ENCODE data around the gene LCN15. TPM values are rescaled to one million over a fixed set of nuclear protein-coding genes. Genes with fewer than 3 reads are reported as not detected.
"Not testable (repeated sequence)": the region's sequence is repeated elsewhere in the genome, so short reads cannot be mapped to it uniquely, and the experiment has no call there.

Gene LCN15
- total and polyA plus RNA-seq, 9 donors: not detected

DNA sequence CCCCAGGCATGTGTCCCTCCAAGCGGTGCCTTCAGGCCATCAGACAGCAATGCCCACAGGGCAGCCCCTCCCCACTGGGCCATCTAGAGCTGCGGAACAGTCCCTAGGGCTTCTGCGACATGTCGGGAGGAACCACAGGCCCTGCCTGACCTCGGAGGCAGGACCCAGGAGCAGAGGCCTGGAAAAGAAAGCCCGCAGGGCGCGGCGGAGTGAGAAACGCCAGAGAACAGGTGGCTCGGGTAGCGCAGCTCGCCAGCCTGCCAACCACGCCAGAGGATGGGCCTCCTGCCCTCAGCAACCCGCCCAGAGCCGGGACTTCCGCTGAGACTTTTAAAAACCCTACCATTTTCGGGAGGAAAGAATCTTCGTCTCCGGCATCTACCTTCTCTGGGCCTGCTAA, 7.0 kb downstream of the LCN15 start:
- 83 to 92% (median 83%) methylated on average over 19 to 20 of the region's 20 CpGs for whole genome bisulfite sequencing, 3 donors
- H3K27ac ChIP-seq: no peak overlapping the region
- intact Hi-C loops (cut with DNase I): no loop called here
- TF ChIP-seq POLR2A (IDR thresholded peaks at IDR 0.05) (no peak), EP300 (IDR thresholded peaks at IDR 0.05) (no peak)
- TF ChIP-seq, protein P1, sequence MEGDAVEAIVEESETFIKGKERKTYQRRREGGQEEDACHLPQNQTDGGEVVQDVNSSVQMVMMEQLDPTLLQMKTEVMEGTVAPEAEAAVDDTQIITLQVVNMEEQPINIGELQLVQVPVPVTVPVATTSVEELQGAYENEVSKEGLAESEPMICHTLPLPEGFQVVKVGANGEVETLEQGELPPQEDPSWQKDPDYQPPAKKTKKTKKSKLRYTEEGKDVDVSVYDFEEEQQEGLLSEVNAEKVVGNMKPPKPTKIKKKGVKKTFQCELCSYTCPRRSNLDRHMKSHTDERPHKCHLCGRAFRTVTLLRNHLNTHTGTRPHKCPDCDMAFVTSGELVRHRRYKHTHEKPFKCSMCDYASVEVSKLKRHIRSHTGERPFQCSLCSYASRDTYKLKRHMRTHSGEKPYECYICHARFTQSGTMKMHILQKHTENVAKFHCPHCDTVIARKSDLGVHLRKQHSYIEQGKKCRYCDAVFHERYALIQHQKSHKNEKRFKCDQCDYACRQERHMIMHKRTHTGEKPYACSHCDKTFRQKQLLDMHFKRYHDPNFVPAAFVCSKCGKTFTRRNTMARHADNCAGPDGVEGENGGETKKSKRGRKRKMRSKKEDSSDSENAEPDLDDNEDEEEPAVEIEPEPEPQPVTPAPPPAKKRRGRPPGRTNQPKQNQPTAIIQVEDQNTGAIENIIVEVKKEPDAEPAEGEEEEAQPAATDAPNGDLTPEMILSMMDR (IDR thresholded peaks at IDR 0.05): no peak
- H3K4me1 ChIP-seq (ENCODE audit: insufficient read depth): no peaks in the 10 kb centered on the region
- H3K36me3 ChIP-seq: no peaks in the 10 kb centered on the region
- no peaks in the 10 kb centered on the region for H3K27me3 ChIP-seq
- no peak overlapping the region for H3K4me3 ChIP-seq
- DNase-seq: no peak
- H3K9me3 ChIP-seq: no peaks in the 10 kb centered on the region

DNA sequence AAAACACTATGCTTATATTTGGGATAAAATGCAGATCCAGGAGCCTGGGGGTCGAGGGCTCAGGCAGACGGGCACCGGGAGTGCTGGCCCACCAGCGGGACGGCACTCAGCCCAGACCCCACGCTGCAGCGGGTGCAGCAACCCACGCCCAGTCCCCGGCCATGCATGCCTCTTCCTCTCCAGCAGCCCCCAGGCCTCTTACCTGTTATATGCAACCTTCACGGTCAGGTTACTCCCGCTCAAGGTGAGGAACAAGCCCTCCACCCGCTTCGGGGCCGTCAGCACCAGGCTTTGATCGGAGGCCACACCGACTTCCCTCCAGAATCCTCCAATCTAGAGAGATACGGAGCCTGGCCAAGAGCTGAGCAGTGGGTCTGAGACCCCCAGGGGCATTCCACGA, 7.5 kb downstream of the LCN15 start:
- WGBS, 3 donors: 90 to 91% (median 90%) methylated on average over 18 of the region's 18 CpGs
- intact Hi-C loops (cut with DNase I): no loop called here
- H3K27me3 ChIP-seq: no peaks in the 10 kb centered on the region
- no peaks in the 10 kb centered on the region for H3K9me3 ChIP-seq
- H3K36me3 ChIP-seq: no peaks in the 10 kb centered on the region
- no peak for TF ChIP-seq POLR2A (IDR thresholded peaks at IDR 0.05)
- TF ChIP-seq EP300 (IDR thresholded peaks at IDR 0.05): no peak
- TF ChIP-seq, protein P1 (IDR thresholded peaks at IDR 0.05): no peak
- no peak overlapping the region for H3K27ac ChIP-seq
- H3K4me1 ChIP-seq (ENCODE audit: insufficient read depth): no peaks in the 10 kb centered on the region
- H3K4me3 ChIP-seq: no peak overlapping the region
- no peak for DNase-seq

DNA sequence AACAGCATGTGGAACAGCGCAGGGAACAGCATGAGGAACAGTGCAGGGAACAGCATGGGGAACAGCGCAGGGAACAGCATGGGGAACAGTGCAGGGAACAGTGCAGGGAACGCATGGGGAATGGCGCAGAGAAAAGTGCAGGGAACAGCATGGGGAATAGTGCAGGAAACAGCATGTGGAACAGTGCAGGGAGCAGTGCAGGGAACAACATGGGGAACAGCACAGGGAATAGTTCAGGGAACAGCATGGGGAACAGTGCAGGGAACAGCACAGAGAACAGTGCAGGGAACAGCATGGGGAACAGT, 8.2 kb downstream of the LCN15 start:
- no peak for DNase-seq
- no peak overlapping the region for H3K4me3 ChIP-seq
- WGBS, 3 donors: 85 to 98% (median 88%) methylated on average over 4 of the region's 4 CpGs
- no peak overlapping the region for H3K27ac ChIP-seq
- H3K4me1 ChIP-seq (ENCODE audit: insufficient read depth): no peaks in the 10 kb centered on the region
- H3K36me3 ChIP-seq: no peaks in the 10 kb centered on the region
- no peaks in the 10 kb centered on the region for H3K9me3 ChIP-seq
- intact Hi-C loops (cut with DNase I): no loop called here
- no peaks in the 10 kb centered on the region for H3K27me3 ChIP-seq
- no peak for TF ChIP-seq EP300 (IDR thresholded peaks at IDR 0.05)
- TF ChIP-seq, protein P1 (IDR thresholded peaks at IDR 0.05): no peak
- no peak for TF ChIP-seq POLR2A (IDR thresholded peaks at IDR 0.05)

DNA sequence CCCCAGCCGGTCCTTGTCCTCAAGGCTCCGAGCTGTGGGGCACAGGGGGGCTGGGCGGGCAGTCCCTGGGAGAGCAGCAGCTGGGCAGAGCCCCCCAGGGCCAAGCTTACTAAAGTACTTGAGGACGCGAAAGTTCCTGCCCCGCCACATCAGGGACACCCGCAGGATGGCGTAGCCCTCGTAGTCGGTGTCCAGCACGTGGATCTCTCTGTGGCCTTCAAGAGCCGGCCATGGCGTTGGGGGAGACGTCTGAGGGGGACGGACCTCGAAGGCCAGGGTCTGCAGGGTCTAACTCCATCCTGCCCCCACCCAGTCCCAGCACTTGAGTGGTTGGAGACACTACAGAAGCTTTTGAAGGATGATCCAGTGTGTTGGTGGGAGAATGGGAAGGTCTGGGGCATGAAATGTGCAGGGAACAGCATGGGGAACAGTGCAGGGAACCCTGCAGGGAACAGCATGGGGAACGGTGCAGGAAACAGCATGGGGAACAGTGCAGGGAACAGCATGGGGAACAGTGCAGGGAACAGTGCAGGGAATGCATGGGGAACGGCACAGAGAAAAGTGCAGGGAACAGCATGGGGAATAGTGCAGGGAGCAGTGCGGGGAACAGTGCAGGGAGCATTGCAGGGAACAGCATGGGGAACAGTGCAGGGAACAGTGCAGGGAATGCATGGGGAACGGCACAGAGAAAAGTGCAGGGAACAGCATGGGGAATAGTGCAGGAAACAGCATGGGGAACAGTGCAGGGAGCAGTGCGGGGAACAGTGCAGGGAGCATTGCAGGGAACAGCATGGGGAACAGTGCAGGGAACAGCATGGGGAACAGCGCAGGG, 8.8 kb downstream of the LCN15 start:
- intact Hi-C loops (cut with DNase I); H3K27me3 ChIP-seq; H3K36me3 ChIP-seq; H3K4me1 ChIP-seq (ENCODE audit: insufficient read depth); H3K9me3 ChIP-seq; H3K27ac ChIP-seq; DNase-seq; H3K4me3 ChIP-seq: not testable (repeated sequence)
- WGBS, 3 donors: 80 to 81% (median 81%) methylated on average over 22 of the region's 22 CpGs

DNA sequence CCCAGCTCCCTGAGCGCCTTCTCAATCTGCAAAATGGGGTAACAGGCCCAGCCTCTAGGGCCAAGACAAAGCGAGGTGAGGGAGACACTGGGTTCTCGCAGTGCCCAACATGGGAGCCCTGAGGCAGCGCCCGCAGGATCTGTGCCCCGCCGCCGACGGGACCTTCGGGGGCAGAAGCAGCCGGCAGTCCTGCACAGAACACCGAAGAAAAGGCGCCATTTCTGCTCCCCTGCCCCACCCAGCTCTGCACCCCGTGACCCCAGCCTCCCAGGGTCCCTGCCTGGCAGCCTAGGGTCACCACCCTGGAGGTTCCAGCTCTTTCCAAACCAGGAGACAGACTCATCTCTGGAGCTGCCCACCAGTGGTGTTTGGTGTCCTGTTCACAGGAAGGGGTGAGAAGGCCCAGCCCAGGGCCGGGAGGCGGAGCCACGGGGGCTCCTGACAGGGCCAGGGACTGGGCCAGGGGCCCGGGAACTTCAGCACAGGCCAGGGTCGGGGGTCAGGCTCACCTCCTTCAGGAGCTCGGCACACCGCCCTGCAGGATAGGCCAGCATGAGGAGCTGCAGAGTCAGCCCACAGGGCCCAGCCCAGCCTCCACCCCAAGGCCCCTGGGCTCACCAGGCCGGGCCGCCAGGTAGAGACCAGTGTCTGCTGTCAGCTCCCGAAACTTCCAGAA, 9.6 kb downstream of the LCN15 start:
- no peaks in the 10 kb centered on the region for H3K9me3 ChIP-seq

More for the DNA sequence above, 9.6 kb downstream of the LCN15 start:
- no peak overlapping the region for H3K4me3 ChIP-seq
- TF ChIP-seq EP300 (IDR thresholded peaks at IDR 0.05): no peak
- TF ChIP-seq POLR2A (IDR thresholded peaks at IDR 0.05): no peak
- TF ChIP-seq, protein P1 (IDR thresholded peaks at IDR 0.05): no peak
- no peaks in the 10 kb centered on the region for H3K4me1 ChIP-seq (ENCODE audit: insufficient read depth)
- intact Hi-C loops (cut with DNase I): no loop called here
- no peak for DNase-seq
- WGBS, 3 donors: 71 to 75% (median 74%) methylated on average over 24 of the region's 24 CpGs
- no peak overlapping the region for H3K27ac ChIP-seq
- no peaks in the 10 kb centered on the region for H3K27me3 ChIP-seq
- H3K36me3 ChIP-seq: no peaks in the 10 kb centered on the region

All from ovary (tissue), 9 donors.